Heart left ventricle (tissue), 16 donors: ENCODE results near the gene ADM2. TPM values are rescaled to one million over a fixed set of nuclear protein-coding genes. Genes with fewer than 3 reads are reported as not detected.

Experiments
- ATAC-seq, 4 donors: fragments of 200-7000 bp; cut with Tn5 transposase; one replicate each; pipeline ENCODE4 v1.9.1; 2020 to 2022; ENCODE audit warnings: moderate library complexity in 4 of 4, mild to moderate bottlenecking in 3 of 4, moderate number of reproducible peaks in 1 of 4
- DNase-seq, 5 donors: peaks; one replicate each; pipeline ENCODE4 v3.0.0-alpha.2; 2020
- H3K27ac ChIP-seq, 12 donors: fragments of 200-600 bp; sonication (generic) in 4 of 12; one replicate each; pipeline versions ENCODE4 v1.5.0 to v1.8.0; 2016 to 2022; ENCODE audit warnings: mild to moderate bottlenecking in 2 of 12
- H3K27me3 ChIP-seq, 9 donors: fragments of 200-600 bp; sonication (generic) in 2 of 9; one replicate each; pipeline versions ENCODE4 v1.5.1 to v1.8.0; 2016 to 2022; ENCODE audit warnings: mild to moderate bottlenecking in 3 of 9
- H3K36me3 ChIP-seq, 9 donors: fragments of 200-600 bp; sonication (generic) in 2 of 9; one replicate each; pipeline versions ENCODE4 v1.5.0 to v1.8.0; 2018 to 2022; ENCODE audit warnings: mild to moderate bottlenecking in 2 of 9
- H3K4me1 ChIP-seq, 12 donors: fragments of 200-600 bp; sonication (generic) in 4 of 12; one replicate each; pipeline versions ENCODE4 v1.5.0 to v1.8.0; 2016 to 2022; ENCODE audit warnings: mild to moderate bottlenecking in 3 of 12
- H3K4me3 ChIP-seq, 12 donors: fragments of 200-600 bp; sonication (generic) in 4 of 12; one replicate each; pipeline versions ENCODE4 v1.5.0 to v1.8.0; 2017 to 2022; ENCODE audit warnings: mild to moderate bottlenecking in 9 of 12, moderate library complexity in 4 of 12
- H3K9me3 ChIP-seq, 12 donors: fragments of 200-600 bp; sonication (generic) in 4 of 12; one replicate each; pipeline versions ENCODE4 v1.5.0 to v1.8.0; 2016 to 2022; ENCODE audit warnings: mild to moderate bottlenecking in 1 of 12
- CTCF ChIP-seq, 12 donors: fragments of 200-600 bp; sonication (generic) in 4 of 12; IDR thresholded peaks; one replicate each; pipeline versions ENCODE4 v1.5.0 to v1.8.0; 2018 to 2022; ENCODE audit warnings: antibody characterized with exemption in 12 of 12, mild to moderate bottlenecking in 5 of 12
- POLR2A ChIP-seq, 2 donors: fragments of 450-650 bp; IDR thresholded peaks; one replicate each; pipeline ENCODE4 v1.6.1; 2017; ENCODE audit warnings: antibody characterized with exemption in 2 of 2, mild to moderate bottlenecking in 2 of 2, moderate library complexity in 2 of 2
- WGBS, 4 donors: extraction: QIAGEN DNeasy Blood & Tissue Kit in 2 of 4; methylation state at CpG; one replicate each; pipeline versions ENCODE4 v1.1.5 to v1.1.7; 2013 to 2018; 5-methylcytosine and 5-hydroxymethylcytosine counted together
- intact Hi-C, 10 donors: fragments of 100-400 bp; cut with DNase I; formaldehyde crosslinking; loops; one replicate each; pipeline versions ENCODE4 v1.11.1 to v1.14.2; 2022
- polyA plus RNA-seq, 2 donors: library from polyadenylated mRNA; stranded (reverse); fragments of 200-250 nt; gene quantifications; one replicate each; pipeline ENCODE4 v1.2.3, GENCODE V29; 2013
- total RNA-seq, 9 donors: library from RNA; depleted of rRNA in 2 of 9; stranded (reverse); fragments of >200 nt in 2 of 9; fragmentation: NEBNext Ultra II Directional in 3 of 9; extraction: Animal tissue kit (Norgen Biotek cat#: 25700) in 3 of 9; gene quantifications; one replicate each; pipeline versions ENCODE4 v1.1.0 to v1.2.4, GENCODE V29; 2016 to 2023
- donor health status: ischemic (EF 13 %, LVEDD 7.1; RV severe dilation, severe dysfunction).
- donor health status: healthy with polysubstance abuse.
- donor health status: DM: no; HTN: yes; CAD: no.
- donor health status: DM: no; HTN: no; CAD: no.
- donor health status: ischemic (EF 25% LVEDD 6.9; RV normal size, moderate dysfunction).
- donor health status: ischemic (EF 25% LVEDD 5.7; RV mildly dilated, moderate dysfunction).
- donor health status: healthy.
- donor health status: DM: yes; HTN: yes; CAD: no.
- donor health status: ischemic (EF 35%, LVEDD 5.7; RV mildly dilated, moderate dysfunction).
- donor health status: nonischemic (EF 11% LVEDD 7.7; RV severe dilation, severe dysfunction).
- donor health status: DM: yes; HTN: yes; CAD: no.
- donor health status: PGD.
- donor health status: ischemic (EF 29% LVEDD 5.4; RV normal size, mild dysfunction).
- donor health status: nonischemic (EF 23%, LVEDD 6.1; RV moderate dilation, normal function).

The ADM2 gene
- total and polyA plus RNA-seq, 11 donors = 0.04 to 0.67 (median 0.20) TPM; not detected in 7

- WGBS, 4 donors = 90 to 93% (median 92%) methylated on average over 21 to 22 of the region's 22 CpGs
Measured at GRCh38 chr22:50459016-50459415, 22.3 kb upstream of the ADM2 start.

GRCh38 chr22:50459496-50460140 is 21.7 kb upstream of the ADM2 start:
- Histone ChIP-seq H3K4me1 (no peaks in the 10 kb centered on the region), H3K4me3 (no peak overlapping the region), H3K9me3 (no peaks in the 10 kb centered on the region), H3K27me3 (no peaks in the 10 kb centered on the region), H3K27ac (no peak overlapping the region), H3K36me3 (peaks cover 4 to 99% (median 95%) of the 10 kb centered on the region in 9 donors)
- TF ChIP-seq POLR2A (IDR thresholded peaks at IDR 0.05) = no peak
- TF ChIP-seq CTCF (IDR thresholded peaks at IDR 0.05) = no peak
- DNase-seq (no peak), ATAC-seq (no peak)
- intact Hi-C loops = loop anchor here in 1 of 10 donors (10.0 kb wide), 1 partner anchor 235 kb away; no protein-coding TSS in a partner anchor
- 92 to 95% (median 95%) methylated on average over 20 to 41 of the region's 41 CpGs for WGBS, 4 donors

More at GRCh38 chr22:50459016-50459415, 22.3 kb upstream of the ADM2 start:
- DNase-seq (no peak), ATAC-seq (no peak)
- TF ChIP-seq POLR2A (IDR thresholded peaks at IDR 0.05) = no peak
- TF ChIP-seq CTCF (IDR thresholded peaks at IDR 0.05) = no peak
- H3K36me3 ChIP-seq = peaks cover 3 to 99% (median 95%) of the 10 kb centered on the region in 9 donors
- no peak overlapping the region for H3K27ac ChIP-seq
- H3K4me3 ChIP-seq = no peak overlapping the region
- intact Hi-C loops = no loop called here
- no peaks in the 10 kb centered on the region for H3K27me3 ChIP-seq
- no peaks in the 10 kb centered on the region for H3K9me3 ChIP-seq
- H3K4me1 ChIP-seq = no peaks in the 10 kb centered on the region

GRCh38 chr22:50460938-50461337 is 20.4 kb upstream of the ADM2 start:
- Histone ChIP-seq H3K4me3 (no peak overlapping the region), H3K4me1 (no peaks in the 10 kb centered on the region), H3K9me3 (no peaks in the 10 kb centered on the region), H3K36me3 (peaks cover 4 to 99% (median 95%) of the 10 kb centered on the region in 9 donors), H3K27me3 (no peaks in the 10 kb centered on the region), H3K27ac (no peak overlapping the region)
- no peak for DNase-seq
- ATAC-seq = no peak
- intact Hi-C loops = loop anchor here in 1 of 10 donors (10.0 kb wide), 1 partner anchor 236 kb away; no protein-coding TSS in a partner anchor
- TF ChIP-seq POLR2A (IDR thresholded peaks at IDR 0.05) = no peak
- TF ChIP-seq CTCF (IDR thresholded peaks at IDR 0.05) = no peak
- 96 to 98% (median 96%) methylated on average over 16 to 17 of the region's 17 CpGs for WGBS, 4 donors

GRCh38 chr22:50461536-50461935 is 19.8 kb upstream of the ADM2 start:
- 92 to 95% (median 94%) methylated on average over 21 to 26 of the region's 26 CpGs for WGBS, 4 donors
- DNase-seq = no peak
- Histone ChIP-seq H3K27me3 (no peaks in the 10 kb centered on the region), H3K4me1 (no peaks in the 10 kb centered on the region), H3K4me3 (no peak overlapping the region), H3K36me3 (peaks cover 4 to 99% (median 96%) of the 10 kb centered on the region in 9 donors), H3K27ac (no peak overlapping the region), H3K9me3 (no peaks in the 10 kb centered on the region)
- TF ChIP-seq POLR2A (IDR thresholded peaks at IDR 0.05) (no peak), CTCF (IDR thresholded peaks at IDR 0.05) (no peak)
- intact Hi-C loops = loop anchor here in 1 of 10 donors (10.0 kb wide), 1 partner anchor 237 kb away; no protein-coding TSS in a partner anchor
- ATAC-seq = no peak
